Measurements from ENCODE around the gene TRIM56.
"Not testable (repeated sequence)": the region's sequence is repeated elsewhere in the genome, so short reads cannot be mapped to it uniquely, and the experiment has no call there.

TRIM56 gene

DNA sequence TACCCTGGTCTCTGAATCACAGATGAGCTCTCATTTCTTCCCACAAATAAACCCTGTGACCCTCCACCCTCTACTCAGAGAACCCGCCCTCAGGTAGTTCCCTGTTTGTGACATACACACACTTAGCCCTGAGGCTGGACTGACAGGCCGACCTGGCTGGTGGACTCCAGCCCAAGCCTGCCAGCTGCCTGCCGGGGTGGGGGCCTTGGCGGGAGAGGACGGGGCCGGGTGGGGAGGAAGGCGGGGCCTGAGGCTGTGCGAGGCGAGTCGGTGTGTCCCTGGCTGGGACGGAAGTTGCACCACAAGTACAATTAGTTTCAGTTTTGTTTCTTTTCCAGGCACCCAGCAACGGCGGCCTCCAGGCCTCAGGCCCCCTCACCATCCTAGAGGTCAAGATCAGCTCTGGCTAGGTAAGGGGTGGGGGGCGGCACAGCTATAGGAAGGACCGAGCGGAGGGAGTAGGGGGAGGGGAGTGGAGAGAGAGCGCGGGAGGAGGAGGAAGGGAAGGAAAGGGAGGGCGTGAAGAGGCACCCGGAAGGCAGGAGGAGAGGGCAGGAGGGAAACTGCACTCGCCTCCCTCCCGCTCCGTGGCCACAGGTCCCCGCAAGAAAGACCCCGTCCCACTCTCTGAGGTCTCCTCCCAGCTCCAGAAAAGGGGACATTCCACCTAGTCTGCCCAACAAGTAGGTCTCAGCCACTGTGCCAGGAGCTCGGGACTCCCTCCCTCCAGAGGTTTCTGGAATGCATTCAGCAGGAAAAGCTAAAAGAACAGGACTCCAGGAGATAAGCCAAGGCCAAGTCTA, at the start of gene TRIM56:
Gene TRIM56, plus strand, starts transcription at position 320 of the 803 bp plus-strand sequence. CDS start 1,832 bp downstream, outside the sequence.
- peak; percentile 60 for DNase-seq (ENCODE audit: low spot score)

GRCh38 chr7:101035941-101036340, 49.3 kb upstream of the TRIM56 start:
- no peak for DNase-seq (ENCODE audit: low spot score)

- DNase-seq (ENCODE audit: low spot score) = not testable (repeated sequence)
Observed at GRCh38 chr7:101041283-101041682, 44.0 kb upstream of the TRIM56 start.

- no peak for DNase-seq (ENCODE audit: low spot score)
Observed at GRCh38 chr7:101058355-101058754, 26.9 kb upstream of the TRIM56 start.

- no peak for DNase-seq (ENCODE audit: low spot score)
Observed at GRCh38 chr7:101059620-101059942, 25.7 kb upstream of the TRIM56 start.

DNA sequence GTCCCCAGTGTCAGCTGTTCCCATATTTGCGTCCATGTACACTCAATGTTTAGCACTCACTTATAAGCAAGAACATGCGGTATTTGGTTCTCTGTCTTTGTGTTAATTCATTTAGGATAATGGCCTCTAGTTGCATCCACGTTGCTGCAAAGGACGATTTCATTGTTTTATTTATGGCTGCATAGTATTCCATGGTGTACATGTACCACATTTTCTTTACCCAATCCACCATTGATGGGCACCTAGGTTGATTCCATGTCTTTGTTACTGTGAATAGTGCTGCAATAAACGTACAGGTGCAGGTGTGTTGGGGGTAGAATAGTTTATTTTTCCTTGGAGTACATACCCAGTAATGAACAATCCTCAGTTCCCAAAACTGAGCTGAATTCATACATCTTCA, 24.3 kb upstream of the TRIM56 start:
- DNase-seq (ENCODE audit: low spot score) = no peak

GRCh38 chr7:101064176-101064550, 21.1 kb upstream of the TRIM56 start:
- DNase-seq (ENCODE audit: low spot score) = not testable (repeated sequence)

DNA sequence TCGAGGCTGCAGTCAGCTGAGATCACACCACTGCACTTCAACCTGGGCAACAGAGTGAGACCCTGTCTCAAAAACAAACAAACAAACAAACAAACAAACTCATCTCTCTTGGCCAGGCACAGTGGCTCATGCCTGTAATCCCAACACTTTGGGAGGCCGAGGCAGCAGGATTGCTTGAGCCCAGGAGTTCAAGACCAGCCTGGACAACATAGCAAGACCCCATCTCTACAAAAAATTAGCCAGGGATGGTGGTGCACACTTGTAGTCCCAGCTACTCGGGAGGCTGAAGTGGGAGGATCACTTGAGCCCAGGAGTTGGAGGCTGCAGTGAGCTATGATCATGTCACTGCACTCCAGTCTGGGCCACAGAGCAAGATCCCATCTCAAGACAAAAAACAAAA, 20.1 kb upstream of the TRIM56 start:
- DNase-seq (ENCODE audit: low spot score) = not testable (repeated sequence)

GRCh38 chr7:101066141-101066832, 19.0 kb upstream of the TRIM56 start:
- no peak for DNase-seq (ENCODE audit: low spot score)

GRCh38 chr7:101066833-101067177, 18.5 kb upstream of the TRIM56 start:
- no peak for DNase-seq (ENCODE audit: low spot score)

DNA sequence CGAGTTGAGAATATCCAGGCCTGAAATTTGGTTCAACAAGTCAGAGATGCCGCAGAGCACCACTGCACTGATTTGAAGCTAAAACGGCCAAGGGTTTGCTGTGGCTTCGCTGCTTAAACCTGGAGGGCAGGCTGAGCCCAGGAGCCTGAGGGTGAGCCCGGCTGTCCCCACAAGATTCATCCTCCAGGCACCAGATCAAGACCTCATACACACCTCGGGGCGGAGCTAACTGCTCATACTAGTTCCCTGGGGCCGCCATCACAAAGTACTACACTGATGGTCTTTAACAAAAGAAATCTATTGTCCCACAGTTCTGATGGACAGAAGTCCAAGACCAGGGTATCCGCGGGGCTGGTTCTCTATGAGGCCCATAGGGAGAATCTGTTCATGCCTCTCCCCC, 16.9 kb upstream of the TRIM56 start:
- DNase-seq (ENCODE audit: low spot score) = no peak

DNA sequence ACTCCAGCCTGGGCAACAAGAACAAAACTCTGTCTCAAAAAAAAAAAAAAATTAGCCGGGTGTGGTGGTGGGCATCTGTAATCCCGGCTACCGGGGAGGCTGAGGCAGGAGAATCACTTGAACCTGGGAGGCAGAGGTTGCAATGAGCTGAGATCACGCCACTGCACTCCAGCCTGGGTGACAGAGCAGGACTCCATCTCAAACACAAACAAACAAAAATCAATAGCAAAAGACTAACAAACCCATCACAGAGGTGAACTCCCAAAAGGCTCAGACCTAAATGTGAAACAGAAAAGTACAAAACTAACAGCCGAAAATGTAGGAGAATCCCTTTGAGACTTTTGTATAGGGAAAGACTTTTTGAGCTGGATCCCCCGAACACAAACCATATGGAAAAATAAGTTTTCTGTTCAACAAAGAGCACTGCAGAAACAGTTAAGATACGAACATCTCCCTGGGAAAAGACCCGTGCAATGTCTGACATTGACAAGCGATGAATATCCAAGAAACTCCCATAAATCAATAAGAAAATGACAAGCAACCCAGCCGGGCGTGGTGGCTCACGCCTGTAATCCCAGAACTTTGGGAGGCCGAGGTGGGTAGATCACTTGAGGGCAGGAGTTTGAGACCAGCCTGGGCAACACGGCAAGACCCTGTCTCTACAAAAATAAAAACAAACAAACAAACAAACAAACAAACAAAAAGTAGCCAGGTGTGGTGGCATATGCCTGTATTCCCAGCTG, 13.7 kb upstream of the TRIM56 start:
- not testable (repeated sequence) for DNase-seq (ENCODE audit: low spot score)

- no peak for DNase-seq (ENCODE audit: low spot score)
Observed at GRCh38 chr7:101075646-101076045, 9.6 kb upstream of the TRIM56 start.

- DNase-seq (ENCODE audit: low spot score) = not testable (repeated sequence)
Observed at GRCh38 chr7:101076183-101076582, 9.1 kb upstream of the TRIM56 start.

DNA sequence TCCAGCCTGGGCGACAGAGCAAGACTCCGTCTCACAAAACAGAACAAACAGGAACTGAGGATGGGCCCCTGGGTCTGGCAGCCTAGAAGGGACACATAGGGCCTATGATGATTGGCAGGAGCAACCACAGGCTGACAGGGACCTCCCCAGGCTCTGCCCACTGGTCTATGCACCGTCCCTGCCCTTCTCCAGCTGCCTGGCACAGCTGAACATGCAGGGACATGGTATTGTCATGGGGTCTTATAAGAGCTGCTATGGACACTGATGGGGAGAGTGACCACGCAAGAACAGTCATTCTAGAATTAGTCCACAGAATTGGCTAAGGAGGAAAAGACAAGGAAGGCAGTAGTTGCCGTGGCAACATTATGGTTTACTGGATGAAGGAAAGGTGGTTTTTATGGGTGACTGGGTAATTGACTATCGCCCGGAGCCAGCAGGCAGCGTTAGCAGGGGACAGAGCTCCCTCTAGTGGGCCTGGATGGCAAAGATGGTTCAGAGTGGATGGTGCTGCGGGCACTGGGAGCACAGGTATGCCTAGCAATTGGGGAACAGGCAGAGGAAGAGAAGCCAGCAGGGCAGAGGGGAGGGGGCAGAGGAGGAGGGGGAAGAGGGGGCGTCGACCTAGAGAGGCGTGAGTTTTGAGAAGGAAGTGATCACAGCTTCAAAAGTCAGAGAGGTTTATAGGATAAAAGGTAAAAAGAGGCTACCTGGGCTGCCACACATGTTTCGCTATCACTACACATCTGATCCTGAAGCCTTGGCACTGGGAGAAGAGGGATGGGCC, 7.8 kb upstream of the TRIM56 start:
- DNase-seq (ENCODE audit: low spot score) = peak; percentile 47

- DNase-seq (ENCODE audit: low spot score) = no peak
Observed at GRCh38 chr7:101081432-101081831, 3.8 kb upstream of the TRIM56 start.

DNA sequence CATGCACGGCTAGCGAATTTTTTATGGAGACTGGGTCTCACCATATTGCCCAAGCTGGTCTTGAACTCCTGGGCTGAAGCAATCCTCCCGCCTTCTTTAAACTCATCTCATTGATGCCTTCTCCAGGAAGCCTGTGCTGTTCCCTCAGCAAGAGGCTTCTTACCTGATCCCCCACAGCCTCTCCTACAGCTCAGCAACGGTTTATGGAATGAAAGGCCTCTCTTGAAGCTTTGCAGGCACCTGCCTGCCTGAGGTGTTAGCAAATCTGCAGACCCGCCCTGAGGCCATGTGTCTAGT, 468 bp upstream of the TRIM56 start:
- no peak for DNase-seq (ENCODE audit: low spot score)

- DNase-seq (ENCODE audit: low spot score) = no peak
Observed at GRCh38 chr7:101087334-101088068, 2.2 kb downstream of the TRIM56 start.

- no peak for DNase-seq (ENCODE audit: low spot score)
Observed at GRCh38 chr7:101088069-101088425, 2.8 kb downstream of the TRIM56 start.

- no peak for DNase-seq (ENCODE audit: low spot score)
Observed at GRCh38 chr7:101088858-101089529, 3.7 kb downstream of the TRIM56 start.

GRCh38 chr7:101089876-101090275, 4.6 kb downstream of the TRIM56 start:
- no peak for DNase-seq (ENCODE audit: low spot score)
